RWPE2 (cell line): ENCODE data around the gene PLEKHF1.

ENCODE experiments used
- ATAC-seq: fragments of 200-7000 bp; cut with Tn5 transposase; 3 replicates; pipeline ENCODE4 v1.9.1; 2021; ENCODE audit warnings: low read depth
- DNase-seq: peaks from one replicate; pipeline ENCODE4 v3.0.0-alpha.2; 2020; ENCODE audit warnings: low spot score
- H3K27ac ChIP-seq: fragments of 450-650 bp; 2 replicates; pipeline ENCODE4 v1.5.1; 2017; ENCODE audit warnings: mild to moderate bottlenecking; ENCODE audit not compliant: poor library complexity, severe bottlenecking
- H3K27me3 ChIP-seq: fragments of 250-450 bp; sonication (Bioruptor Pico); 2 replicates; pipeline ENCODE4 v1.5.1; 2021; ENCODE audit warnings: mild to moderate bottlenecking, moderate library complexity; ENCODE audit not compliant: insufficient read depth, poor library complexity, severe bottlenecking
- H3K36me3 ChIP-seq: fragments of 250-450 bp; sonication (Bioruptor Pico); 2 replicates; pipeline ENCODE4 v1.5.1; 2020; ENCODE audit warnings: low read depth, mild to moderate bottlenecking, moderate library complexity
- H3K4me1 ChIP-seq: fragments of 250-450 bp; sonication (Bioruptor Pico); 2 replicates; pipeline ENCODE4 v1.5.1; 2021; ENCODE audit warnings: mild to moderate bottlenecking, moderate library complexity; ENCODE audit not compliant: insufficient read depth, poor library complexity, severe bottlenecking
- H3K4me3 ChIP-seq: fragments of 250-450 bp; sonication (Bioruptor Pico); 2 replicates; pipeline ENCODE4 v1.5.1; 2021; ENCODE audit warnings: mild to moderate bottlenecking, moderate library complexity; ENCODE audit not compliant: severe bottlenecking
- H3K9me3 ChIP-seq: fragments of 250-450 bp; sonication (Bioruptor Pico); 2 replicates; pipeline ENCODE4 v1.5.1; 2021; ENCODE audit warnings: mild to moderate bottlenecking, moderate library complexity; ENCODE audit not compliant: severe bottlenecking
- CTCF ChIP-seq: fragments of 450-650 bp; IDR thresholded peaks from one replicate; pipeline ENCODE4 v1.5.1; 2017; ENCODE audit warnings: mild to moderate bottlenecking, moderate library complexity; ENCODE audit not compliant: poor library complexity, severe bottlenecking

Gene PLEKHF1

GRCh38 chr19:29658221-29658991, 6.9 kb upstream of the PLEKHF1 start:
- no peak for TF ChIP-seq CTCF
- no peaks in the 10 kb centered on the region for H3K36me3 ChIP-seq
- no peak overlapping the region for H3K27ac ChIP-seq
- ATAC-seq (no peak), DNase-seq (no peak)
- H3K4me3 ChIP-seq: no peak overlapping the region
- H3K27me3 ChIP-seq: no peaks in the 10 kb centered on the region
- no peaks in the 10 kb centered on the region for H3K9me3 ChIP-seq
- H3K4me1 ChIP-seq: peaks cover 12% of the 10 kb centered on the region

- Histone ChIP-seq H3K27ac (no peak overlapping the region), H3K4me3 (no peak overlapping the region), H3K36me3 (no peaks in the 10 kb centered on the region), H3K4me1 (peaks cover 18% of the 10 kb centered on the region), H3K27me3 (no peaks in the 10 kb centered on the region), H3K9me3 (no peaks in the 10 kb centered on the region)
- no peak for TF ChIP-seq CTCF
- ATAC-seq: no peak
- no peak for DNase-seq
These were observed 4.4 kb upstream of the PLEKHF1 start for GRCh38 chr19:29660835-29661234.

GRCh38 chr19:29662278-29662603, 3.0 kb upstream of the PLEKHF1 start:
- peak overlapping the region; percentile 21 for H3K27ac ChIP-seq
- H3K36me3 ChIP-seq: no peaks in the 10 kb centered on the region
- H3K4me1 ChIP-seq: peaks cover 18% of the 10 kb centered on the region
- TF ChIP-seq CTCF: no peak
- H3K27me3 ChIP-seq: no peaks in the 10 kb centered on the region
- H3K4me3 ChIP-seq: no peak overlapping the region
- no peak for ATAC-seq
- no peaks in the 10 kb centered on the region for H3K9me3 ChIP-seq
- no peak for DNase-seq

- Histone ChIP-seq H3K27ac (peak overlapping the region; percentile 21), H3K36me3 (no peaks in the 10 kb centered on the region), H3K4me1 (peaks cover 18% of the 10 kb centered on the region), H3K9me3 (no peaks in the 10 kb centered on the region), H3K4me3 (no peak overlapping the region), H3K27me3 (no peaks in the 10 kb centered on the region)
- DNase-seq (no peak), ATAC-seq (peak; percentile 33)
- TF ChIP-seq CTCF: no peak
These were observed 2.5 kb upstream of the PLEKHF1 start for GRCh38 chr19:29662604-29663404.
